Upper lobe of left lung (tissue), 6 donors: ENCODE results near the gene RIT2. TPM values are rescaled to one million over a fixed set of nuclear protein-coding genes. Genes with fewer than 3 reads are reported as not detected.

Experiments
- ATAC-seq, 2 donors: fragments of 200-7000 bp; cut with Tn5 transposase; one replicate each; pipeline ENCODE4 v1.9.1; 2022; ENCODE audit warnings: mild to moderate bottlenecking in 2 of 2, moderate library complexity in 2 of 2; ENCODE audit not compliant: low FRiP score in 2 of 2
- DNase-seq, 2 donors: peaks; one replicate each; pipeline ENCODE4 v3.0.0-alpha.2; 2019 to 2020
- H3K27ac ChIP-seq, 4 donors: fragments of 200-600 bp; sonication (generic); one replicate each; pipeline ENCODE4 v1.5.1; 2016 to 2019
- H3K27me3 ChIP-seq, 4 donors: fragments of 200-600 bp; sonication (generic); one replicate each; pipeline ENCODE4 v1.5.1; 2017 to 2019
- H3K36me3 ChIP-seq, 4 donors: fragments of 200-600 bp; sonication (generic); one replicate each; pipeline ENCODE4 v1.5.1; 2016 to 2019
- H3K4me1 ChIP-seq, 4 donors: fragments of 200-600 bp; sonication (generic); one replicate each; pipeline ENCODE4 v1.5.1; 2018 to 2019
- H3K4me3 ChIP-seq, 4 donors: fragments of 200-600 bp; sonication (generic); one replicate each; pipeline ENCODE4 v1.5.1; 2017 to 2019; ENCODE audit warnings: mild to moderate bottlenecking in 2 of 4, moderate library complexity in 1 of 4
- H3K9me3 ChIP-seq, 4 donors: fragments of 200-600 bp; sonication (generic); one replicate each; pipeline ENCODE4 v1.5.1; 2018 to 2019
- EP300 ChIP-seq, 4 donors: sonication (generic); formaldehyde crosslinking; IDR thresholded peaks; one replicate each; pipeline ENCODE4 v1.5.1; 2017; ENCODE audit warnings: antibody characterized with exemption in 4 of 4, control low read depth in 2 of 4
- POLR2A ChIP-seq, 4 donors: fragments of 450-650 bp; IDR thresholded peaks; one replicate each; pipeline ENCODE4 v1.5.1; 2016 to 2017; ENCODE audit warnings: antibody characterized with exemption in 4 of 4, mild to moderate bottlenecking in 2 of 4
- POLR2AphosphoS5 ChIP-seq, 2 donors: sonication (generic); formaldehyde crosslinking; IDR thresholded peaks; one replicate each; pipeline ENCODE4 v1.5.1; 2017; ENCODE audit warnings: antibody characterized with exemption in 2 of 2
- WGBS, 2 donors: methylation state at CpG; one replicate each; pipeline ENCODE4 v1.1.5; 2017 to 2018; 5-methylcytosine and 5-hydroxymethylcytosine counted together
- total RNA-seq, 6 donors: library from RNA; depleted of rRNA in 4 of 6; stranded (reverse); fragments of >200 nt in 4 of 6; gene quantifications; one replicate each; pipeline versions ENCODE4 v1.1.0 to v1.2.1, GENCODE V29; 2016 to 2021
- TF ChIP-seq, protein P1 (sequence below), 6 experiments: fragments of 450-650 bp in 4 of 6; fragments of 200-600 bp in 2 of 6; sonication (generic) in 2 of 6; IDR thresholded peaks; one replicate each; pipeline ENCODE4 v1.5.1; 2016 to 2019; ENCODE audit warnings: antibody characterized with exemption in 6 of 6
- donor health status: DM: no; HTN: no; CAD: no; lungs with moderate emphysema.
- donor health status: DM: no; HTN: yes; CAD: no; lungs with severe emphysema.

The RIT2 gene
- total RNA-seq, 6 donors from 2014 or later = not detected

DNA sequence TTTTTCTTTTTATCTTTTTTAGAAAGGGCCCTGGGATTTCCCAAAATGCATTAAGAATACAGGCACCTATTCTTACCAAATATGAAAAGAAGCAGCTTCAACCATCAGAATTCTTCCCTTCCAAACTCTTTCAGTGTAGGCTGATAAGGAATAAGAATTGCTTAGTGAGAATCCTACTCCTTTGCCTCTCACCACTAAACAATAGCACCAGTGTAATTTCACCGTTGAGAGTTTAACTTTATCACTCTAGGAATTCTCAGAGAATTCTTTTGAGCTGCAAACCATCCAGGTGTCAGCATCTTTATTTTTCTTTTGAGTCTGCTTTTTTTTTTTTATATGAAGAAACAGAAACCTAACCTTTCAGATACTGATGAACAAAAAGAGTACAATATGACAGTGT, 194.9 kb downstream of the RIT2 start:
- no peak overlapping the region for H3K27ac ChIP-seq
- no peaks in the 10 kb centered on the region for H3K9me3 ChIP-seq
- H3K4me3 ChIP-seq = no peak overlapping the region
- H3K27me3 ChIP-seq = no peaks in the 10 kb centered on the region
- no peaks in the 10 kb centered on the region for H3K4me1 ChIP-seq
- DNase-seq = no peak
- ATAC-seq = no peak
- 17 to 34% methylated on average over 1 of the region's 1 CpG for WGBS, 2 donors
- no peak for TF ChIP-seq POLR2A (IDR thresholded peaks at IDR 0.05)
- TF ChIP-seq EP300 (IDR thresholded peaks at IDR 0.05) = no peak
- TF ChIP-seq, protein P1, sequence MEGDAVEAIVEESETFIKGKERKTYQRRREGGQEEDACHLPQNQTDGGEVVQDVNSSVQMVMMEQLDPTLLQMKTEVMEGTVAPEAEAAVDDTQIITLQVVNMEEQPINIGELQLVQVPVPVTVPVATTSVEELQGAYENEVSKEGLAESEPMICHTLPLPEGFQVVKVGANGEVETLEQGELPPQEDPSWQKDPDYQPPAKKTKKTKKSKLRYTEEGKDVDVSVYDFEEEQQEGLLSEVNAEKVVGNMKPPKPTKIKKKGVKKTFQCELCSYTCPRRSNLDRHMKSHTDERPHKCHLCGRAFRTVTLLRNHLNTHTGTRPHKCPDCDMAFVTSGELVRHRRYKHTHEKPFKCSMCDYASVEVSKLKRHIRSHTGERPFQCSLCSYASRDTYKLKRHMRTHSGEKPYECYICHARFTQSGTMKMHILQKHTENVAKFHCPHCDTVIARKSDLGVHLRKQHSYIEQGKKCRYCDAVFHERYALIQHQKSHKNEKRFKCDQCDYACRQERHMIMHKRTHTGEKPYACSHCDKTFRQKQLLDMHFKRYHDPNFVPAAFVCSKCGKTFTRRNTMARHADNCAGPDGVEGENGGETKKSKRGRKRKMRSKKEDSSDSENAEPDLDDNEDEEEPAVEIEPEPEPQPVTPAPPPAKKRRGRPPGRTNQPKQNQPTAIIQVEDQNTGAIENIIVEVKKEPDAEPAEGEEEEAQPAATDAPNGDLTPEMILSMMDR (IDR thresholded peaks at IDR 0.05) = no peak
- TF ChIP-seq POLR2AphosphoS5 (IDR thresholded peaks at IDR 0.05) = no peak
- H3K36me3 ChIP-seq = no peaks in the 10 kb centered on the region

DNA sequence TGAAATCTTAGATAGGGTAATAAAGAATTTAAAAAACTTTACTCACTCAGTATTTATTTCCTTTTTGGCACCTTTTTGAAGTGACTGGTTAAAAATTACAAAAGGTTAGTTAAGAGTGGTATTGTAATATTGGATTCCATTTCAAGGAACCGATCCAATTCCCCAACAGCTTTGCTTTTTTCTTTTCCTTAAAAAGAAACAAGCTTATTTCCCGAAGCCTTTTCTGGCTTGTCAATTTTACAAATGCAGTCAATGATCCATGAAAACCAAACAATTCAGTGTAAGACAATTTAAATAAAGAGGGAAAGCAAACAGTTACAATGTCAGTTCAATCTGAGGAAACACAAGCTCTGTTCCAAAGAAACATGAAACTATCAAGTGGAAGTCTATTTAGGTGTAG, 200.2 kb downstream of the RIT2 start:
- DNase-seq = no peak
- no peak for ATAC-seq
- WGBS, 2 donors = 51 to 61% methylated on average over 2 of the region's 2 CpGs

DNA sequence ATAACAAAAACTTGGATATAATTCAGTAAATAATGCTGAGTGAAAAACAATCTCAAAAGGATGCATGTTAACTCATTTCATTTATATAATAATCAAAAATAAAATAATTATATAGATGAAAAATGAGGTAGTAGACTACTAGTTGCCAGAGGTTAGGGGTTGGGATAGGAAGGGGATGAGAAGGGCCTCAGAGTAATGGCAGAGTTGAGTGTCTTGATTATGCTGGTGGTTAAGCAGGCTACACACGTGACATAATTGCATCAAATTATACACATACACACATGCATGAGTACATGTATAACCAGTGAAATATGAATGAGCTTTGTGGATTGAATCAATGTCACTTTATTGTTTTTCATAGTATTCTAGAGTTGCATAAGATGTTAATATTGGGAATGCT, 201.0 kb downstream of the RIT2 start:
- no peak for TF ChIP-seq POLR2AphosphoS5 (IDR thresholded peaks at IDR 0.05)
- TF ChIP-seq, protein P1 (IDR thresholded peaks at IDR 0.05) = no peak
- no peak for TF ChIP-seq EP300 (IDR thresholded peaks at IDR 0.05)
- no peak for TF ChIP-seq POLR2A (IDR thresholded peaks at IDR 0.05)
- ATAC-seq = no peak
- H3K36me3 ChIP-seq = no peaks in the 10 kb centered on the region
- no peak overlapping the region for H3K27ac ChIP-seq
- no peak for DNase-seq
- no peak overlapping the region for H3K4me3 ChIP-seq
- no peaks in the 10 kb centered on the region for H3K9me3 ChIP-seq
- H3K27me3 ChIP-seq = no peaks in the 10 kb centered on the region
- H3K4me1 ChIP-seq = no peaks in the 10 kb centered on the region
- 59 to 71% methylated on average over 1 of the region's 1 CpG for WGBS, 2 donors

More for the DNA sequence above, 200.2 kb downstream of the RIT2 start:
- H3K27ac ChIP-seq = no peak overlapping the region
- no peaks in the 10 kb centered on the region for H3K9me3 ChIP-seq
- H3K36me3 ChIP-seq = no peaks in the 10 kb centered on the region
- H3K27me3 ChIP-seq = no peaks in the 10 kb centered on the region
- no peaks in the 10 kb centered on the region for H3K4me1 ChIP-seq
- no peak overlapping the region for H3K4me3 ChIP-seq
- TF ChIP-seq POLR2AphosphoS5 (IDR thresholded peaks at IDR 0.05) (no peak), POLR2A (IDR thresholded peaks at IDR 0.05) (no peak), EP300 (IDR thresholded peaks at IDR 0.05) (no peak)
- TF ChIP-seq, protein P1 (IDR thresholded peaks at IDR 0.05) = no peak

DNA sequence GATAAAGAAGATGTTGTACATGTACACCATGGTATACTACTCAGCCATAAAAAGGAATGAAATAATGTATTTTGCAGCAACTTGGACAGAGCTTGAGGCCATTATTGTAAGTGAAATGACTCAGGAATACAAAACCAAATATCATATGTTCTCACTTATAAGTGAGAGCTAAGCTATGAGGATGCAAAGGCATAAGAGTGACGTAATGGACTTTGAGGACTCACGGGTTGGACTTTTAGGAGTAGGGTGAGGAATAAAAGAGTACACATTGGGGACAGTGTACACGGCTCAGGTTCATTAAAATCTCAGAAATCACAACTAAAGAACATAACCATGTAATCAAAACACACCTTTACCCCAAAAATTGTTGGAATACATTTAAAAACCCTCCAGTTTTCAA, 206.4 kb downstream of the RIT2 start:
- no peak overlapping the region for H3K27ac ChIP-seq
- no peak for DNase-seq
- TF ChIP-seq POLR2AphosphoS5 (IDR thresholded peaks at IDR 0.05) = no peak
- 91 to 93% methylated on average over 3 of the region's 3 CpGs for WGBS, 2 donors
- no peaks in the 10 kb centered on the region for H3K27me3 ChIP-seq
- no peaks in the 10 kb centered on the region for H3K36me3 ChIP-seq
- no peak for ATAC-seq
- H3K9me3 ChIP-seq = no peaks in the 10 kb centered on the region
- H3K4me3 ChIP-seq = no peak overlapping the region
- no peaks in the 10 kb centered on the region for H3K4me1 ChIP-seq

DNA sequence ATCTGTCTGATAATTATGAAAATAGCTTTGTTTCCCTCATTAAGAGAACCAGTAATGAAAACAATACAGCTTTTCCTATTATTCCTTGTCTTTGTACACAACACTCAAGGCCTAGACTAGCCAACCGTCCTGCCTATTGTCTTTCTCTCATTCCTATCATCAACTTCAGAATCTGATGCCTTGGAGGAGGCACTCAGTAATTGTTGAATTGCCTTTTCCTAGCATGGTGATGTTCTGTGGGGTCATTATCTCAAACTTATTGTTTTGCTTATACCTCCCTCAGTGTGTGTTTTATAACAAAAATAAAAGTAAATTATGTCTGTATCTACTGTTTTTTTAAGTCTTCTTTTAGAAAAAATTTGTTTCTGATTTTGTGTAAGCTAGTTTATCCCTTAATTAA, 208.7 kb downstream of the RIT2 start:
- H3K36me3 ChIP-seq = no peaks in the 10 kb centered on the region
- H3K9me3 ChIP-seq = no peaks in the 10 kb centered on the region
- no peak overlapping the region for H3K4me3 ChIP-seq
- no peak overlapping the region for H3K27ac ChIP-seq
- no peaks in the 10 kb centered on the region for H3K27me3 ChIP-seq
- TF ChIP-seq, protein P1 (IDR thresholded peaks at IDR 0.05) = no peak
- TF ChIP-seq POLR2A (IDR thresholded peaks at IDR 0.05) (no peak), POLR2AphosphoS5 (IDR thresholded peaks at IDR 0.05) (no peak), EP300 (IDR thresholded peaks at IDR 0.05) (no peak)
- H3K4me1 ChIP-seq = no peaks in the 10 kb centered on the region
- DNase-seq = no peak
- ATAC-seq = no peak
- WGBS, 2 donors = 73 to 80% methylated on average over 1 of the region's 1 CpG
